Measurements from ENCODE around the gene SH3BP1. TPM values are rescaled to one million over a fixed set of nuclear protein-coding genes. Genes with fewer than 3 reads are reported as not detected.

The SH3BP1 gene
- total and polyA plus RNA-seq, 2 of the 8 experiments (the other 6 are each of a cell fraction or from before 2014, with no cell fraction given): 23.9 to 40.3 TPM

- FAIRE-seq (no peak), DNase-seq (ENCODE audit: low read depth in 1 of 2, low spot score in 2 of 2) (no peak)
- Histone ChIP-seq H3K14ac (ENCODE audit: insufficient read length) (no peak overlapping the region), H3K4me3 (ENCODE audit: extremely low read depth in 1 of 4, insufficient read depth in 2 of 4, low read depth in 3 of 4, low read length in 4 of 4) (no peak overlapping the region), H4K91ac (replicated peaks; ENCODE audit: insufficient read length, low read length) (no peak overlapping the region), H3K27ac (ENCODE audit: low read depth, low read length) (no peak overlapping the region), H3K4ac (replicated peaks; ENCODE audit: insufficient read length, low read depth, low read length) (no peak overlapping the region), H3K79me1 (ENCODE audit: low read depth, low read length) (peaks cover 27% of the 10 kb centered on the region), H3K9ac (replicated peaks in 1 of 4; ENCODE audit: extremely low read depth in 1 of 4, low read depth in 3 of 4, low read length in 3 of 4) (no peak overlapping the region; a peak in 1 of 7 replicates), H2AK5ac (ENCODE audit: low read depth, low read length) (no peak overlapping the region), H3K23ac (ENCODE audit: insufficient read length) (no peak overlapping the region), H4K20me1 (replicated peaks in 1 of 2; ENCODE audit: control insufficient read depth in 1 of 2, insufficient read depth in 2 of 2, low read length in 2 of 2) (peaks cover 22 to 45% of the 10 kb centered on the region in 2 experiments), H2BK15ac (ENCODE audit: low read length) (no peak overlapping the region), H4K5ac (ENCODE audit: insufficient read length, low read depth, low read length) (no peak overlapping the region), H2AFZ (ENCODE audit: low read length) (no peak overlapping the region), H2BK120ac (replicated peaks; ENCODE audit: low read depth, low read length) (no peak overlapping the region), H3K18ac (ENCODE audit: extremely low read depth, low read length) (no peak overlapping the region), H3K4me1 (replicated peaks in 1 of 4; ENCODE audit: control insufficient read depth in 3 of 4, insufficient read depth in 4 of 4, low read length in 3 of 4) (peaks cover 0 to 15% (median 2%) of the 10 kb centered on the region in 4 experiments; a peak in 4 of 7 replicates), H3K23me2 (ENCODE audit: low read depth, low read length) (peaks cover 3% of the 10 kb centered on the region; the same call in 1 of the 2 replicates), H2BK12ac (ENCODE audit: low read depth, low read length) (no peak overlapping the region), H3K36me3 (ENCODE audit: control insufficient read depth in 2 of 4, insufficient read depth in 4 of 4, low read length in 3 of 4) (peaks cover 2 to 16% (median 8%) of the 10 kb centered on the region in 4 experiments; a peak in 5 of 8 replicates), H2BK20ac (ENCODE audit: low read length) (no peak overlapping the region), H3K9me3 (ENCODE audit: insufficient read depth in 2 of 2, low read depth in 1 of 2, low read length in 1 of 2) (no peaks in the 10 kb centered on the region), H2BK5ac (ENCODE audit: low read depth, low read length) (no peak overlapping the region), H3K79me2 (ENCODE audit: control insufficient read depth in 1 of 2, insufficient read depth in 2 of 2, low read length in 2 of 2) (peaks cover 21 to 53% of the 10 kb centered on the region in 2 experiments; a peak in 3 of 4 replicates), H3K27me3 (replicated peaks in 1 of 4; ENCODE audit: control insufficient read depth in 3 of 4, extremely low read depth in 1 of 4, insufficient read depth in 3 of 4, low read length in 3 of 4) (no peaks in the 10 kb centered on the region), H3K4me2 (ENCODE audit: insufficient read depth in 1 of 2, low read depth in 2 of 2, low read length in 2 of 2) (no peak overlapping the region), H4K8ac (ENCODE audit: extremely low read depth, insufficient read depth, low read length) (no peak overlapping the region), H3K56ac (replicated peaks; ENCODE audit: insufficient read length, low read depth, low read length) (no peak overlapping the region)
- POLR2A ChIA-PET (ENCODE audit: partially characterized antibody): interaction anchor here (0.5 to 1.0 kb wide), 2 partner anchors 21 to 79 kb away, joined by 3 to 5 read pairs; no protein-coding TSS in a partner anchor
- CTCF ChIA-PET (ENCODE audit: partially characterized antibody): interaction anchor here (1.2 to 12.1 kb wide), 6 partner anchors 11 to 104 kb away, joined by 3 to 165 read pairs (median 6); partner anchors contain the start of genes LGALS1 and SH3BP1
- WGBS, 2 experiments (ENCODE audit: extremely low coverage in 1 of 2, insufficient coverage in 1 of 2, insufficient read length in 1 of 2, insufficient replicate concordance in 2 of 2, low coverage in 1 of 2, low lambda C conversion rate in 2 of 2, missing lambda C conversion rate in 1 of 2): 93% methylated on average over 16 of the region's 16 CpGs; no CpG with 5 or more reads in 1 of the 2 experiments
- no peak for TF ChIP-seq EGR1 (IDR thresholded peaks at IDR 0.05; ENCODE audit: borderline replicate concordance, low read depth, low read length)
- TF ChIP-seq FOSL1 (IDR thresholded peaks at IDR 0.05; ENCODE audit: insufficient read depth, low read depth, low read length): no peak
- no peak for TF ChIP-seq HDAC6 (IDR thresholded peaks at IDR 0.05; ENCODE audit: low read depth, low read length)
- no peak for TF ChIP-seq KDM5A (IDR thresholded peaks at IDR 0.05; ENCODE audit: low read length)
- no peak for TF ChIP-seq SUZ12 (IDR thresholded peaks at IDR 0.05; ENCODE audit: low read length)
- no peak for TF ChIP-seq RFX5 (IDR thresholded peaks at IDR 0.05; ENCODE audit: borderline replicate concordance, low read depth, low read length)
- TF ChIP-seq USF2 (IDR thresholded peaks at IDR 0.05; ENCODE audit: low read length): no peak
Measured at GRCh38 chr22:37664249-37665101, 25.0 kb downstream of the SH3BP1 start.

Measured in H1 (cell line).